H1 (cell line): Measurements from ENCODE around the gene CSRP3. TPM values are rescaled to one million over a fixed set of nuclear protein-coding genes. Genes with fewer than 3 reads are reported as not detected.

Experiments
- CTCF ChIA-PET: fragments of 300-600 bp; sonication (Branson Sonifier 250); formaldehyde crosslinking; loops from one replicate; lab custom pipeline; 2021; ENCODE audit not compliant: partially characterized antibody; lab: Charles Lee
- POLR2A ChIA-PET: fragments of 300-600 bp; sonication (Branson Sonifier 250); formaldehyde crosslinking; loops from one replicate; lab custom pipeline; 2021; ENCODE audit warnings: inconsistent platforms; ENCODE audit not compliant: partially characterized antibody; lab: Charles Lee
- DNase-seq, 2 experiments: peaks; one replicate each; pipeline versions ENCODE4 v3.0.0 to v3.0.0-alpha.2; 2010 to 2022; ENCODE audit warnings: low spot score in 2 of 2, low read depth in 1 of 2, mixed read lengths in 1 of 2
- FAIRE-seq: peaks from 2 replicates; lab custom pipeline; 2011; peaks lifted over from hg19 to GRCh38; lab: Jason Lieb, UNC
- H2AFZ ChIP-seq: 2 replicates; pipeline ENCODE4 v1.8.1; 2012; ENCODE audit warnings: low read length, inconsistent platforms
- H2AK5ac ChIP-seq: 2 replicates; pipeline ENCODE4 v1.6.1; 2013; ENCODE audit warnings: low read depth, low read length
- H2BK120ac ChIP-seq: replicated peaks from 2 replicates; pipeline ENCODE3; 2013; ENCODE audit warnings: low read depth, low read length, inconsistent platforms
- H2BK12ac ChIP-seq: 2 replicates; pipeline ENCODE4 v1.6.1; 2013; ENCODE audit warnings: low read depth, low read length
- H2BK15ac ChIP-seq: 2 replicates; pipeline ENCODE4 v1.6.1; 2013; ENCODE audit warnings: low read length
- H2BK20ac ChIP-seq: 2 replicates; pipeline ENCODE4 v1.6.1; 2013; ENCODE audit warnings: low read length
- H2BK5ac ChIP-seq: 2 replicates; pipeline ENCODE4 v1.6.1; 2013; ENCODE audit warnings: low read depth, low read length
- H3K14ac ChIP-seq: 2 replicates; pipeline ENCODE4 v1.6.1; 2013; ENCODE audit warnings: inconsistent platforms; ENCODE audit not compliant: insufficient read length
- H3K18ac ChIP-seq: 2 replicates; pipeline ENCODE4 v1.6.1; 2013; ENCODE audit warnings: low read length; ENCODE audit errors: extremely low read depth
- H3K23ac ChIP-seq: 2 replicates; pipeline ENCODE4 v1.6.1; 2013; ENCODE audit warnings: inconsistent platforms; ENCODE audit not compliant: insufficient read length
- H3K23me2 ChIP-seq: 2 replicates; pipeline ENCODE4 v1.6.1; 2013; ENCODE audit warnings: low read depth, low read length
- H3K27ac ChIP-seq: 2 replicates; pipeline ENCODE4 v1.6.1; 2011; ENCODE audit warnings: low read depth, low read length, inconsistent platforms
- H3K27me3 ChIP-seq, 4 experiments: replicated peaks in 1 of 4; 1 replicate in 1 of 4; 2 replicates in 3 of 4; pipeline versions ENCODE4 v1.6.1 to v1.8.1; 2011 to 2013; ENCODE audit warnings: low read length in 3 of 4, mild to moderate bottlenecking in 3 of 4, inconsistent platforms in 2 of 4, mixed read lengths in 2 of 4, moderate library complexity in 1 of 4; ENCODE audit not compliant: control insufficient read depth in 3 of 4, insufficient read depth in 3 of 4; ENCODE audit errors: extremely low read depth in 1 of 4
- H3K36me3 ChIP-seq, 4 experiments: 2 replicates each; pipeline versions ENCODE4 v1.6.1 to v1.8.1; 2011 to 2013; ENCODE audit warnings: mild to moderate bottlenecking in 4 of 4, low read length in 3 of 4, moderate library complexity in 2 of 4, control low read depth in 1 of 4, inconsistent platforms in 1 of 4; ENCODE audit not compliant: insufficient read depth in 4 of 4, control insufficient read depth in 2 of 4
- H3K4ac ChIP-seq: replicated peaks from 2 replicates; pipeline ENCODE3; 2013; ENCODE audit warnings: low read length, low read depth, mixed read lengths, inconsistent platforms; ENCODE audit not compliant: insufficient read length
- H3K4me1 ChIP-seq, 4 experiments: replicated peaks in 1 of 4; 1 replicate in 1 of 4; 2 replicates in 3 of 4; pipeline versions ENCODE4 v1.6.1 to v1.8.1; 2011 to 2013; ENCODE audit warnings: low read length in 3 of 4, inconsistent platforms in 2 of 4, mixed read lengths in 1 of 4; ENCODE audit not compliant: insufficient read depth in 4 of 4, control insufficient read depth in 3 of 4
- H3K4me2 ChIP-seq, 2 experiments: 2 replicates each; pipeline versions ENCODE4 v1.6.1 to v1.8.1; 2011 to 2013; ENCODE audit warnings: low read depth in 2 of 2, low read length in 2 of 2, control low read depth in 1 of 2, inconsistent platforms in 1 of 2, mild to moderate bottlenecking in 1 of 2; ENCODE audit not compliant: insufficient read depth in 1 of 2
- H3K4me3 ChIP-seq, 4 experiments: fragments of 200-600, 300-600 bp in 1 of 4; sonication (generic), shearing (Covaris generic), sonication (Bioruptor Twin) in 1 of 4; 2 replicates each; pipeline versions ENCODE4 v1.5.1 to v1.8.1; 2011 to 2016; ENCODE audit warnings: low read length in 4 of 4, low read depth in 3 of 4, control low read depth in 2 of 4, inconsistent platforms in 2 of 4, mild to moderate bottlenecking in 2 of 4, mixed read lengths in 1 of 4, moderate library complexity in 1 of 4; ENCODE audit not compliant: insufficient read depth in 2 of 4; ENCODE audit errors: extremely low read depth in 1 of 4
- H3K56ac ChIP-seq: replicated peaks from 2 replicates; pipeline ENCODE3; 2013; ENCODE audit warnings: low read depth, mild to moderate bottlenecking, mixed read lengths, low read length, inconsistent platforms; ENCODE audit not compliant: insufficient read length
- H3K79me1 ChIP-seq: 2 replicates; pipeline ENCODE4 v1.6.1; 2013; ENCODE audit warnings: low read depth, low read length, control low read depth
- H3K79me2 ChIP-seq, 2 experiments: 2 replicates each; pipeline versions ENCODE4 v1.6.1 to v1.8.1; 2012 to 2013; ENCODE audit warnings: low read length in 2 of 2, mild to moderate bottlenecking in 2 of 2, inconsistent platforms in 1 of 2; ENCODE audit not compliant: insufficient read depth in 2 of 2, control insufficient read depth in 1 of 2
- H3K9ac ChIP-seq, 4 experiments: replicated peaks in 1 of 4; 1 replicate in 1 of 4; 2 replicates in 3 of 4; pipeline versions ENCODE4 v1.6.1 to v1.8.1; 2011 to 2013; ENCODE audit warnings: low read depth in 3 of 4, low read length in 3 of 4, control low read depth in 2 of 4, mild to moderate bottlenecking in 2 of 4, moderate library complexity in 2 of 4, inconsistent platforms in 1 of 4; ENCODE audit errors: extremely low read depth in 1 of 4
- H3K9me3 ChIP-seq, 2 experiments: 2 replicates each; pipeline versions ENCODE4 v1.6.1 to v1.8.1; 2012 to 2013; ENCODE audit warnings: mild to moderate bottlenecking in 2 of 2, moderate library complexity in 2 of 2, control low read depth in 1 of 2, inconsistent platforms in 1 of 2, low read depth in 1 of 2, low read length in 1 of 2, mixed read lengths in 1 of 2; ENCODE audit not compliant: insufficient read depth in 2 of 2
- H4K20me1 ChIP-seq, 2 experiments: replicated peaks in 1 of 2; 2 replicates each; pipeline versions ENCODE3 to v1.8.1; 2011 to 2013; ENCODE audit warnings: inconsistent platforms in 2 of 2, low read length in 2 of 2, mild to moderate bottlenecking in 1 of 2; ENCODE audit not compliant: insufficient read depth in 2 of 2, control insufficient read depth in 1 of 2
- H4K5ac ChIP-seq: 2 replicates; pipeline ENCODE4 v1.6.1; 2013; ENCODE audit warnings: low read length, low read depth, mixed read lengths, inconsistent platforms; ENCODE audit not compliant: insufficient read length
- H4K8ac ChIP-seq: 2 replicates; pipeline ENCODE4 v1.8.0; 2013; ENCODE audit warnings: mild to moderate bottlenecking, moderate library complexity, low read length, inconsistent platforms; ENCODE audit not compliant: insufficient read depth; ENCODE audit errors: extremely low read depth
- H4K91ac ChIP-seq: replicated peaks from 2 replicates; pipeline ENCODE3; 2013; ENCODE audit warnings: low read length, mixed read lengths, inconsistent platforms; ENCODE audit not compliant: insufficient read length
- GABPA ChIP-seq: IDR thresholded peaks from 2 replicates; pipeline ENCODE4 v1.6.1; 2011; ENCODE audit warnings: mild to moderate bottlenecking, low read length, moderate library complexity, borderline replicate concordance; ENCODE audit not compliant: insufficient read depth
- RBBP5 ChIP-seq: IDR thresholded peaks from 2 replicates; pipeline ENCODE4 v1.7.1; 2012; ENCODE audit warnings: low read depth, mild to moderate bottlenecking, inconsistent platforms, low read length, moderate library complexity, borderline replicate concordance
- SIN3A ChIP-seq, 2 experiments: IDR thresholded peaks in 1 of 2; conservative IDR thresholded peaks in 1 of 2; 2 replicates each; pipeline ENCODE4 v1.6.1; 2011 to 2012; ENCODE audit warnings: low read length in 2 of 2, improper control_type of control experiment in 1 of 2, low read depth in 1 of 2, mild to moderate bottlenecking in 1 of 2
- TAF7 ChIP-seq: optimal IDR thresholded peaks from 2 replicates; pipeline ENCODE3; 2011; ENCODE audit warnings: low read depth, mild to moderate bottlenecking, inconsistent platforms, low read length, moderate library complexity, borderline replicate concordance
- TEAD4 ChIP-seq: IDR thresholded peaks from 2 replicates; pipeline ENCODE4 v1.6.1; 2012; ENCODE audit warnings: low read depth, low read length, inconsistent platforms, mixed read lengths
- ZNF274 ChIP-seq: IDR thresholded peaks from 2 replicates; pipeline ENCODE4 v1.7.0; 2012; ENCODE audit warnings: low read length, borderline replicate concordance; ENCODE audit errors: extremely low read depth
- WGBS, 2 experiments: shearing (Covaris generic) in 1 of 2; methylation state at CpG; one replicate each; pipeline versions ENCODE4 v1.1.6 to v1.1.7; 2013 to 2015; ENCODE audit warnings: low lambda C conversion rate in 2 of 2, mixed read lengths in 2 of 2, inconsistent platforms in 1 of 2, low coverage in 1 of 2, missing lambda C conversion rate in 1 of 2; ENCODE audit not compliant: insufficient replicate concordance in 2 of 2, insufficient coverage in 1 of 2, insufficient read length in 1 of 2; ENCODE audit errors: extremely low coverage in 1 of 2, missing lambda C conversion rate in 1 of 2; 5-methylcytosine and 5-hydroxymethylcytosine counted together
- polyA plus RNA-seq, 7 experiments: library from polyadenylated mRNA; depleted of rRNA in 3 of 7; stranded (reverse) in 5 of 7; unstranded in 2 of 7; fragments of >200 nt in 5 of 7; fragments of 200-250 nt in 2 of 7; gene quantifications; 1 replicate in 5 of 7; 2 replicates in 1 of 7; 4 replicates in 1 of 7; pipeline versions ENCODE4 v1.2.1 to v1.2.3, GENCODE V29; 2011 to 2013; ENCODE audit warnings: missing spikeins in 2 of 7, mixed read lengths in 2 of 7
- total RNA-seq: library from RNA; stranded (reverse); fragmentation: NEBNext Ultra II Directional; extraction: Animal tissue kit (Norgen Biotek cat#: 25700); gene quantifications from 2 replicates; pipeline ENCODE4 v1.2.1, GENCODE V29; 2021

The CSRP3 gene
- total and polyA plus RNA-seq, 2 of the 8 experiments (the other 6 are each of a cell fraction or from before 2014, with no cell fraction given): not detected

DNA sequence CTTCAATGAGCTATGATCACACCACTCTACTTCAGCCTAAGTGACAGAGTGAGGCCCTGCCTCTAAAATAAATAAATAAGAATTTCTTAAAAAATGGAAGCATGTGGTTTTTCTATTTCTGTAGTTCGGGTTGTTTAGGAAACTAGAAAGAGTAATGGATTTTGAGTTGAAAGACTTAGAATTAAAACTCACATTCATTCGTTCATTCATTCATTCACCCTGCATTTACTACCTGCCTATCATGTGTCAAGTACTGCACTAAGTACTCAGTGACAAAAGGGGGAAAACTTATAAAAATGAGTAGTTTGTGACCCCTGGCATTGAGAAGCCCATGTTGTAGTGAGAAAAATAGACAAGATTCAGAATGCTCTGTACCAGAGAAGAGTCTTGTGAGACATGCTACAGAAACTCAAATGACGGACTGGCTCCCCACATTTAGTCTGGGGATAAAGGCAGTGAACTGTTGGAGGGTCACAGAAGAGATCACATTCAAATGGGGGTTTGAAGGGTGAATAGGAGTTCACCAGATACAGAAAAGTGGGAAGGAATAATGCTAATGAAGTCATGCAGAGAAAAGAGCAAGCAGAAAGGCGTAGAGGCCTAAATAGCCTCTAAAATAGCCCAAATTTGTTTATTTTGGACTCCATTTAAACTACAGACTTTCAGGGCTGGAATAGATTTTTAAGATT lies 7.0 kb downstream of the CSRP3 start:
- Histone ChIP-seq H4K5ac (no peak overlapping the region), H2BK120ac (no peak overlapping the region), H3K56ac (no peak overlapping the region), H2BK12ac (no peak overlapping the region), H3K4me1 (no peaks in the 10 kb centered on the region), H2AFZ (no peak overlapping the region), H3K27me3 (no peaks in the 10 kb centered on the region), H2BK20ac (no peak overlapping the region), H2BK15ac (no peak overlapping the region), H2BK5ac (no peak overlapping the region), H3K4ac (no peak overlapping the region), H4K8ac (no peak overlapping the region), H3K9me3 (no peaks in the 10 kb centered on the region), H3K27ac (no peak overlapping the region), H3K23me2 (no peaks in the 10 kb centered on the region), H3K36me3 (no peaks in the 10 kb centered on the region), H2AK5ac (no peak overlapping the region), H3K4me3 (no peak overlapping the region), H3K23ac (no peak overlapping the region), H3K79me1 (no peaks in the 10 kb centered on the region), H3K79me2 (no peaks in the 10 kb centered on the region), H3K4me2 (no peak overlapping the region), H3K14ac (no peak overlapping the region), H4K91ac (no peak overlapping the region), H3K9ac (no peak overlapping the region), H3K18ac (no peak overlapping the region), H4K20me1 (no peaks in the 10 kb centered on the region)
- CTCF ChIA-PET: interaction anchor here (0.9 kb wide), 1 partner anchor 404 kb away, joined by 3 read pairs; no protein-coding TSS in a partner anchor
- FAIRE-seq (no peak), DNase-seq (no peak)
- WGBS, 2 experiments: 85% methylated on average over 4 of the region's 4 CpGs; no CpG with 5 or more reads in 1 of the 2 experiments
- POLR2A ChIA-PET: no interaction called here
- TF ChIP-seq TAF7 (no peak), GABPA (no peak), SIN3A (conservative IDR thresholded peaks at IDR 0.05 in 1 of 2, IDR thresholded peaks at IDR 0.05 in 1 of 2; ENCODE audit: low read depth in 1 of 2, low read length in 2 of 2) (no peak), TEAD4 (no peak), RBBP5 (no peak), ZNF274 (no peak)
